Left forelimb (tissue), 1 donor: ENCODE measurements around the gene MRPS5.
"Not testable (repeated sequence)": the region's sequence is repeated elsewhere in the genome, so short reads cannot be mapped to it uniquely, and the experiment has no call there.

Experiments
- DNase-seq: peaks from one replicate; pipeline ENCODE4 v3.0.0-alpha.2; 2018; ENCODE audit warnings: low spot score

Gene MRPS5

GRCh38 chr2:95121407-95122196 is at the start of gene MRPS5:
Gene MRPS5, minus strand, starts transcription at chr2:95121808. Its CDS starts 17 bp downstream, at chr2:95121791.
- peak; percentile 94 for DNase-seq

- DNase-seq: no peak
Observed at GRCh38 chr2:95166065-95166763, 44.6 kb upstream of the MRPS5 start.

- DNase-seq: peak; percentile 98
Observed at GRCh38 chr2:95165371-95166064, 43.9 kb upstream of the MRPS5 start, which contains the start of gene ZNF2. Gene ZNF2, plus strand, starts transcription at chr2:95165809. Its CDS starts 10,418 bp downstream, at chr2:95176227.

GRCh38 chr2:95165030-95165370 is 43.4 kb upstream of the MRPS5 start:
- no peak for DNase-seq

- peak; percentile 74 for DNase-seq
Observed at GRCh38 chr2:95159690-95160449, 38.3 kb upstream of the MRPS5 start, which contains the start of gene ZNF514. Gene ZNF514, minus strand, starts transcription at chr2:95159848. Its CDS starts 6,595 bp downstream, at chr2:95153253.

GRCh38 chr2:95158891-95159619 is 37.4 kb upstream of the MRPS5 start:
- peak; percentile 73 for DNase-seq

GRCh38 chr2:95158441-95158840 is 36.8 kb upstream of the MRPS5 start:
- DNase-seq: no peak

- no peak for DNase-seq
Observed at GRCh38 chr2:95149397-95149984, 27.9 kb upstream of the MRPS5 start.

GRCh38 chr2:95143838-95144237 is 22.2 kb upstream of the MRPS5 start:
- DNase-seq: no peak

GRCh38 chr2:95138702-95139101 is 17.1 kb upstream of the MRPS5 start:
- no peak for DNase-seq

- DNase-seq: no peak
Observed at GRCh38 chr2:95122197-95122551, 566 bp upstream of the MRPS5 start.

- DNase-seq: no peak
Observed at GRCh38 chr2:95121093-95121406, 558 bp downstream of the MRPS5 start.

GRCh38 chr2:95115418-95115817 is 6.2 kb downstream of the MRPS5 start:
- no peak for DNase-seq

- DNase-seq: no peak
Observed at GRCh38 chr2:95113464-95113863, 8.1 kb downstream of the MRPS5 start.

GRCh38 chr2:95110395-95110794 is 11.2 kb downstream of the MRPS5 start:
- no peak for DNase-seq

- DNase-seq: no peak
Observed at GRCh38 chr2:95109260-95109659, 12.3 kb downstream of the MRPS5 start.

- no peak for DNase-seq
Observed at GRCh38 chr2:95106081-95106480, 15.5 kb downstream of the MRPS5 start.

- DNase-seq: no peak
Observed at GRCh38 chr2:95104606-95105005, 17.0 kb downstream of the MRPS5 start.

GRCh38 chr2:95099910-95100309 is 21.7 kb downstream of the MRPS5 start:
- no peak for DNase-seq

GRCh38 chr2:95098273-95098672 is 23.3 kb downstream of the MRPS5 start:
- not testable (repeated sequence) for DNase-seq
